CD4-positive, alpha-beta T cell (primary cell): ENCODE measurements around the gene CD46. TPM values are rescaled to one million over a fixed set of nuclear protein-coding genes. Genes with fewer than 3 reads are reported as not detected.
A peak's percentile ranks its signal among the peaks of the same experiment; 100 is the strongest.

Source experiments
- ATAC-seq: fragments of 200-7000 bp; cut with Tn5 transposase; one replicate; pipeline ENCODE4 v1.10.0; 2022; ENCODE audit warnings: mild to moderate bottlenecking; ENCODE audit not compliant: poor library complexity
- CTCF ChIA-PET: fragments of 350-600 bp; sonication (Branson Sonifier 250); formaldehyde crosslinking; loops from one replicate; lab custom pipeline; 2021; ENCODE audit warnings: antibody characterized with exemption, inconsistent platforms; lab: Charles Lee
- POLR2A ChIA-PET: fragments of 350-600 bp; sonication (Branson Sonifier 250); formaldehyde crosslinking; loops from one replicate; lab custom pipeline; 2021; ENCODE audit warnings: antibody characterized with exemption, inconsistent platforms; lab: Charles Lee
- DNase-seq, 14 experiments: peaks; one replicate each; pipeline ENCODE4 v3.0.0-alpha.2; 2013 to 2020; ENCODE audit warnings: mixed read lengths in 2 of 14
- H3K27ac ChIP-seq, 2 donors: one replicate each; pipeline versions ENCODE4 v1.5.1 to v1.7.0; 2013; ENCODE audit warnings: low read length in 2 of 2, low read depth in 1 of 2, mild to moderate bottlenecking in 1 of 2
- H3K27me3 ChIP-seq, 2 experiments: 1 replicate in 1 of 2; 2 replicates in 1 of 2; pipeline versions ENCODE4 v1.6.1 to v1.7.0; 2013; ENCODE audit warnings: low read length in 2 of 2, control low read depth in 1 of 2, mild to moderate bottlenecking in 1 of 2, moderate library complexity in 1 of 2; ENCODE audit not compliant: insufficient read depth in 2 of 2, control insufficient read depth in 1 of 2
- H3K36me3 ChIP-seq: one replicate; pipeline ENCODE4 v1.6.1; 2013; ENCODE audit warnings: low read length, control low read depth; ENCODE audit not compliant: insufficient read depth
- H3K4me1 ChIP-seq: one replicate; pipeline ENCODE4 v1.6.1; 2013; ENCODE audit warnings: low read length, control low read depth; ENCODE audit not compliant: insufficient read depth
- H3K4me3 ChIP-seq: one replicate; pipeline ENCODE4 v1.5.1; 2013; ENCODE audit warnings: mild to moderate bottlenecking, low read length, moderate library complexity
- H3K9me3 ChIP-seq, 2 experiments: 1 replicate in 1 of 2; 2 replicates in 1 of 2; pipeline versions ENCODE4 v1.6.1 to v1.7.0; 2013; ENCODE audit warnings: low read length in 2 of 2, mild to moderate bottlenecking in 2 of 2, control low read depth in 1 of 2, moderate library complexity in 1 of 2; ENCODE audit not compliant: control insufficient read depth in 1 of 2, insufficient read depth in 1 of 2
- H3K27ac Mint-ChIP-seq: one replicate; pipeline ENCODE4 v1.8.0; 2020; ENCODE audit warnings: mixed read lengths
- H3K27me3 Mint-ChIP-seq: one replicate; pipeline ENCODE4 v1.8.0; 2021; ENCODE audit warnings: mixed read lengths
- H3K36me3 Mint-ChIP-seq: one replicate; pipeline ENCODE4 v1.8.0; 2021; ENCODE audit warnings: low read depth, mixed read lengths
- H3K4me1 Mint-ChIP-seq: one replicate; pipeline ENCODE4 v1.8.0; 2021; ENCODE audit warnings: low read depth, mixed read lengths
- H3K4me3 Mint-ChIP-seq: one replicate; pipeline ENCODE4 v1.8.0; 2020; ENCODE audit warnings: mild to moderate bottlenecking, mixed read lengths
- H3K9me3 Mint-ChIP-seq: one replicate; pipeline ENCODE4 v1.8.0; 2020; ENCODE audit warnings: mixed read lengths
- intact Hi-C, 2 experiments: fragments of 100-400 bp; cut with DNase I in 1 of 2; cut with micrococcal nuclease in 1 of 2; formaldehyde crosslinking; loops; one replicate each; pipeline versions ENCODE4 v1.15.1 to v1.9.0; 2023 to 2025; cut with DNase I, micrococcal nuclease
- total RNA-seq, 174 experiments: library from RNA in 2 of 174; stranded (reverse) in 2 of 174; gene quantifications; one replicate each; pipeline ENCODE4 v1.2.3 and lab custom pipeline; 2021 to 2026
- TF ChIP-seq, protein P1 (sequence below): fragments of 200-600 bp; IDR thresholded peaks from one replicate; pipeline ENCODE4 v1.8.0; 2022; ENCODE audit warnings: antibody characterized with exemption, mild to moderate bottlenecking

The CD46 gene
- total RNA-seq, 2 experiments from 2014 or later, result 111 to 115 TPM

GRCh38 chr1:207798847-207799246, 47.0 kb downstream of the CD46 start:
- ATAC-seq, result no peak
- no peak overlapping the region for H3K4me3 ChIP-seq
- DNase-seq, result peak in 3 of 14 experiments; percentile 19 to 53 (median 24)
- H3K4me3 Mint-ChIP-seq, result no peak overlapping the region
- ChIA-PET POLR2A (interaction anchor here (0.8 to 3.2 kb wide), 3 partner anchors 20 to 70 kb away, joined by 3 to 31 read pairs (median 6); no protein-coding TSS in a partner anchor), CTCF (interaction anchor here (0.5 to 2.2 kb wide), 4 partner anchors 25 to 70 kb away, joined by 3 to 11 read pairs (median 4); no protein-coding TSS in a partner anchor)
- H3K27ac Mint-ChIP-seq, result peak overlapping the region; percentile 65
- no peaks in the 10 kb centered on the region for H3K9me3 Mint-ChIP-seq
- TF ChIP-seq, protein P1, sequence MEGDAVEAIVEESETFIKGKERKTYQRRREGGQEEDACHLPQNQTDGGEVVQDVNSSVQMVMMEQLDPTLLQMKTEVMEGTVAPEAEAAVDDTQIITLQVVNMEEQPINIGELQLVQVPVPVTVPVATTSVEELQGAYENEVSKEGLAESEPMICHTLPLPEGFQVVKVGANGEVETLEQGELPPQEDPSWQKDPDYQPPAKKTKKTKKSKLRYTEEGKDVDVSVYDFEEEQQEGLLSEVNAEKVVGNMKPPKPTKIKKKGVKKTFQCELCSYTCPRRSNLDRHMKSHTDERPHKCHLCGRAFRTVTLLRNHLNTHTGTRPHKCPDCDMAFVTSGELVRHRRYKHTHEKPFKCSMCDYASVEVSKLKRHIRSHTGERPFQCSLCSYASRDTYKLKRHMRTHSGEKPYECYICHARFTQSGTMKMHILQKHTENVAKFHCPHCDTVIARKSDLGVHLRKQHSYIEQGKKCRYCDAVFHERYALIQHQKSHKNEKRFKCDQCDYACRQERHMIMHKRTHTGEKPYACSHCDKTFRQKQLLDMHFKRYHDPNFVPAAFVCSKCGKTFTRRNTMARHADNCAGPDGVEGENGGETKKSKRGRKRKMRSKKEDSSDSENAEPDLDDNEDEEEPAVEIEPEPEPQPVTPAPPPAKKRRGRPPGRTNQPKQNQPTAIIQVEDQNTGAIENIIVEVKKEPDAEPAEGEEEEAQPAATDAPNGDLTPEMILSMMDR, result no peak
- H3K36me3 ChIP-seq, result peaks cover 55% of the 10 kb centered on the region
- intact Hi-C loops, result loop anchor here (5.0 to 10.0 kb wide), 4 partner anchors 47 to 147 kb away; partner anchors contain the start of gene CD46 (in 1 of the 2)
- peaks cover 51% of the 10 kb centered on the region for H3K4me1 Mint-ChIP-seq
- peaks cover 65% of the 10 kb centered on the region for H3K36me3 Mint-ChIP-seq
- H3K4me1 ChIP-seq, result peaks cover 24% of the 10 kb centered on the region
- H3K27ac ChIP-seq, result no peak overlapping the region
- no peaks in the 10 kb centered on the region for H3K27me3 Mint-ChIP-seq
- H3K9me3 ChIP-seq, result no peaks in the 10 kb centered on the region
- H3K27me3 ChIP-seq, result no peaks in the 10 kb centered on the region

- H3K36me3 Mint-ChIP-seq, result peaks cover 68% of the 10 kb centered on the region
- H3K4me1 Mint-ChIP-seq, result peaks cover 51% of the 10 kb centered on the region
Measured at GRCh38 chr1:207799989-207800648, 48.3 kb downstream of the CD46 start.

DNA sequence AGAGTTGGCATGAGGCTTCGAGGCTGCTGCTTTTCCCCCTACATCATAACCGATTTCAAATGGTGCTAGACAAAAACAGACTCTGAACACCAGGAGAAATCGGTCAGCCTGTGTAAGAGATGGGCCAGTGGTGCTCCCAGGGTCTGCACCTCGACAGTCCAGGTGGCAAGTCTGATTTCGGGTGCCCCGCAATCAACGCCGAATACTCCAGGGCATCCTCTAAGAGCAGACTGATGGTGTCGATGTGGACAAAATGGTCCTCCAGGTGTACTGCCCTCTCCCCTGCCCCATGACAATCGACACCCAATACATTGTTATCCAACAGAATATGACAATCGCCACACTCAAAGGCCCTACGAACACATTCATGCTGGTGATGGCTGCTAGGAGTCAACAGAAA, 50.0 kb downstream of the CD46 start:
- H3K9me3 Mint-ChIP-seq, result no peaks in the 10 kb centered on the region
- no peaks in the 10 kb centered on the region for H3K27me3 Mint-ChIP-seq
- peaks cover 63% of the 10 kb centered on the region for H3K36me3 ChIP-seq
- H3K4me3 Mint-ChIP-seq, result no peak overlapping the region
- no peaks in the 10 kb centered on the region for H3K9me3 ChIP-seq
- H3K4me3 ChIP-seq, result no peak overlapping the region
- intact Hi-C loops, result no loop called here
- DNase-seq (no peak), ATAC-seq (no peak)
- POLR2A ChIA-PET, result no interaction called here
- no peak overlapping the region for H3K27ac ChIP-seq
- TF ChIP-seq, protein P1, result no peak
- H3K4me1 Mint-ChIP-seq, result peaks cover 55% of the 10 kb centered on the region
- CTCF ChIA-PET, result interaction anchor here (0.8 to 1.2 kb wide), 2 partner anchors 67 to 83 kb away, joined by 3 read pairs; no protein-coding TSS in a partner anchor
- peaks cover 33% of the 10 kb centered on the region for H3K4me1 ChIP-seq
- H3K27me3 ChIP-seq, result no peaks in the 10 kb centered on the region
- H3K27ac Mint-ChIP-seq, result peak overlapping the region; percentile 65
- H3K36me3 Mint-ChIP-seq, result peaks cover 76% of the 10 kb centered on the region

More at GRCh38 chr1:207799989-207800648, 48.3 kb downstream of the CD46 start:
- TF ChIP-seq, protein P1, result no peak
- Histone ChIP-seq H3K36me3 (peaks cover 55% of the 10 kb centered on the region), H3K9me3 (no peaks in the 10 kb centered on the region), H3K4me1 (peaks cover 24% of the 10 kb centered on the region), H3K27ac (no peak overlapping the region), H3K4me3 (no peak overlapping the region), H3K27me3 (no peaks in the 10 kb centered on the region)
- peak in 1 of 14 experiments; percentile 31 for DNase-seq
- Mint-ChIP-seq H3K9me3 (no peaks in the 10 kb centered on the region), H3K27me3 (no peaks in the 10 kb centered on the region), H3K4me3 (no peak overlapping the region), H3K27ac (peak overlapping the region; percentile 65)
- ChIA-PET CTCF (interaction anchor here (1.2 to 1.8 kb wide), 2 partner anchors 24 to 69 kb away, joined by 4 to 5 read pairs; no protein-coding TSS in a partner anchor), POLR2A (interaction anchor here (1.0 to 2.0 kb wide), 5 partner anchors 19 to 73 kb away, joined by 3 to 6 read pairs (median 4); no protein-coding TSS in a partner anchor)
- intact Hi-C loops, result loop anchor here (5.0 to 10.0 kb wide), 4 partner anchors 48 to 148 kb away; partner anchors contain the start of gene CD46 (in 1 of the 2)
- no peak for ATAC-seq
